Fibroblast of lung (primary cell): ENCODE measurements around the gene CNOT9. TPM values are rescaled to one million over a fixed set of nuclear protein-coding genes. Genes with fewer than 3 reads are reported as not detected.
A peak's percentile ranks its signal among the peaks of the same experiment; 100 is the strongest.

Experiments
- DNase-seq, 2 donors: peaks; one replicate each; pipeline versions ENCODE4 v3.0.0 to v3.0.0-alpha.2; 2010; ENCODE audit warnings: low read depth in 2 of 2
- H2AFZ ChIP-seq: 2 replicates; pipeline ENCODE4 v1.5.1; 2012; ENCODE audit warnings: low read length, control low read depth, inconsistent platforms
- H3K27ac ChIP-seq: 2 replicates; pipeline ENCODE4 v1.5.1; 2011; ENCODE audit warnings: low read length, control low read depth; ENCODE audit not compliant: insufficient read depth
- H3K27me3 ChIP-seq: 2 replicates; pipeline ENCODE4 v1.5.1; 2011; ENCODE audit warnings: mild to moderate bottlenecking, low read length; ENCODE audit not compliant: control insufficient read depth, insufficient read depth
- H3K36me3 ChIP-seq: 2 replicates; pipeline ENCODE4 v1.5.1; 2011; ENCODE audit warnings: low read length; ENCODE audit not compliant: control insufficient read depth, insufficient read depth
- H3K4me1 ChIP-seq: 2 replicates; pipeline ENCODE4 v1.5.1; 2011; ENCODE audit warnings: low read length; ENCODE audit not compliant: control insufficient read depth, insufficient read depth; ENCODE audit errors: extremely low read depth
- H3K4me2 ChIP-seq: 2 replicates; pipeline ENCODE4 v1.5.1; 2011; ENCODE audit warnings: low read length, control low read depth; ENCODE audit not compliant: insufficient read depth; ENCODE audit errors: extremely low read depth
- H3K4me3 ChIP-seq, 4 experiments: fragments of 200-600 bp in 1 of 4; sonication (generic) in 1 of 4; replicated peaks in 1 of 4; 2 replicates each; pipeline ENCODE4 v1.5.1; 2011 to 2016; ENCODE audit warnings: low read length in 4 of 4, low read depth in 3 of 4, mild to moderate bottlenecking in 3 of 4, control low read depth in 2 of 4, inconsistent platforms in 1 of 4, mixed read lengths in 1 of 4; ENCODE audit not compliant: insufficient read depth in 1 of 4; ENCODE audit errors: control extremely low read depth in 1 of 4
- H3K79me2 ChIP-seq: 2 replicates; pipeline ENCODE4 v1.5.1; 2012; ENCODE audit warnings: mild to moderate bottlenecking, low read length, inconsistent platforms; ENCODE audit not compliant: control insufficient read depth, insufficient read depth
- H3K9ac ChIP-seq: 2 replicates; pipeline ENCODE4 v1.5.1; 2011; ENCODE audit warnings: mild to moderate bottlenecking, low read length, control low read depth; ENCODE audit not compliant: insufficient read depth
- H3K9me3 ChIP-seq: 2 replicates; pipeline ENCODE4 v1.5.1; 2012; ENCODE audit warnings: low read depth, low read length; ENCODE audit not compliant: control insufficient read depth, insufficient read depth
- H4K20me1 ChIP-seq: 2 replicates; pipeline ENCODE4 v1.5.1; 2011; ENCODE audit warnings: low read length; ENCODE audit not compliant: control insufficient read depth, insufficient read depth; ENCODE audit errors: extremely low read depth
- EZH2 ChIP-seq: IDR thresholded peaks from 2 replicates; pipeline ENCODE4 v1.5.1; 2012; ENCODE audit warnings: low read length, control low read depth, mild to moderate bottlenecking; ENCODE audit errors: missing control alignments
- polyA plus RNA-seq, 2 donors: library from polyadenylated mRNA; depleted of rRNA in 1 of 2; stranded (reverse) in 1 of 2; unstranded in 1 of 2; fragments of >200 nt; gene quantifications; 2 replicates each; pipeline ENCODE4 v1.2.1, GENCODE V29; 2011 to 2012; ENCODE audit warnings: missing spikeins in 1 of 2
- total RNA-seq: library from RNA; depleted of rRNA; stranded (reverse); fragments of >200 nt; gene quantifications from 2 replicates; pipeline ENCODE4 v1.2.1, GENCODE V29; 2014
- TF ChIP-seq, protein P1 (sequence below), 2 donors: IDR thresholded peaks in 1 of 2; conservative IDR thresholded peaks in 1 of 2; 1 replicate in 1 of 2; 2 replicates in 1 of 2; pipeline ENCODE4 v1.5.1; 2011 to 2012; ENCODE audit warnings: low read length in 2 of 2, control low read depth in 1 of 2, inconsistent platforms in 1 of 2, low read depth in 1 of 2, mild to moderate bottlenecking in 1 of 2

CNOT9 gene
- total and polyA plus RNA-seq, 2 donors (not counting 1 experiment from before 2014, with no cell fraction given), result 31.4 to 45.9 TPM

DNA sequence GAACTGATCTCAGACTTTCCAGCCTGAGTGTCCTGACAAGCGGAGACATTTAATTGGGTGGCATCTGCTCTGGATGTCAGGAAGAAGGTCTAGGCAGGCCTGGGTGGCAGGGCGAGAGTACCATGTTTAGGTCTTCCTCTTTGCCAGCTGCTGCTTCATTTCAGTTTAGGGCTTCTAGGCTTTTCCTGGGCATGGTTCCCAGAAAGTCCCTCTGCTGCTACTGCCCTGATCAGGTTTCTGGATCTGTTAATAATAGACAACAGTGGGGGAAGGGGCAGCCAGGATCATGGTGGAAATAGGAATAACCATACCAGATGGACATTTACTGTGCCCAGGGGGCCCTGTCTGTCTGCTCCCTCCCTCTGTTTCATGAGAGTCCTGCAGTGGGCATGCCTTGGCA, 36.8 kb downstream of the CNOT9 start:
- peak; percentile 47 to 83 for DNase-seq
- TF ChIP-seq, protein P1, sequence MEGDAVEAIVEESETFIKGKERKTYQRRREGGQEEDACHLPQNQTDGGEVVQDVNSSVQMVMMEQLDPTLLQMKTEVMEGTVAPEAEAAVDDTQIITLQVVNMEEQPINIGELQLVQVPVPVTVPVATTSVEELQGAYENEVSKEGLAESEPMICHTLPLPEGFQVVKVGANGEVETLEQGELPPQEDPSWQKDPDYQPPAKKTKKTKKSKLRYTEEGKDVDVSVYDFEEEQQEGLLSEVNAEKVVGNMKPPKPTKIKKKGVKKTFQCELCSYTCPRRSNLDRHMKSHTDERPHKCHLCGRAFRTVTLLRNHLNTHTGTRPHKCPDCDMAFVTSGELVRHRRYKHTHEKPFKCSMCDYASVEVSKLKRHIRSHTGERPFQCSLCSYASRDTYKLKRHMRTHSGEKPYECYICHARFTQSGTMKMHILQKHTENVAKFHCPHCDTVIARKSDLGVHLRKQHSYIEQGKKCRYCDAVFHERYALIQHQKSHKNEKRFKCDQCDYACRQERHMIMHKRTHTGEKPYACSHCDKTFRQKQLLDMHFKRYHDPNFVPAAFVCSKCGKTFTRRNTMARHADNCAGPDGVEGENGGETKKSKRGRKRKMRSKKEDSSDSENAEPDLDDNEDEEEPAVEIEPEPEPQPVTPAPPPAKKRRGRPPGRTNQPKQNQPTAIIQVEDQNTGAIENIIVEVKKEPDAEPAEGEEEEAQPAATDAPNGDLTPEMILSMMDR (conservative IDR thresholded peaks at IDR 0.05 in 1 of 2, IDR thresholded peaks at IDR 0.05 in 1 of 2; ENCODE audit: low read depth in 1 of 2, low read length in 2 of 2), result no peak
- TF ChIP-seq EZH2, result no peak
- no peaks in the 10 kb centered on the region for H3K27me3 ChIP-seq
- H2AFZ ChIP-seq, result no peak overlapping the region
- H3K9me3 ChIP-seq, result no peaks in the 10 kb centered on the region
- H3K79me2 ChIP-seq, result no peaks in the 10 kb centered on the region
- H3K4me1 ChIP-seq, result peaks cover 9% of the 10 kb centered on the region
- no peak overlapping the region for H3K4me2 ChIP-seq
- H4K20me1 ChIP-seq, result no peaks in the 10 kb centered on the region
- H3K9ac ChIP-seq, result no peak overlapping the region
- H3K4me3 ChIP-seq, result no peak overlapping the region
- no peaks in the 10 kb centered on the region for H3K36me3 ChIP-seq
- H3K27ac ChIP-seq, result no peak overlapping the region

DNA sequence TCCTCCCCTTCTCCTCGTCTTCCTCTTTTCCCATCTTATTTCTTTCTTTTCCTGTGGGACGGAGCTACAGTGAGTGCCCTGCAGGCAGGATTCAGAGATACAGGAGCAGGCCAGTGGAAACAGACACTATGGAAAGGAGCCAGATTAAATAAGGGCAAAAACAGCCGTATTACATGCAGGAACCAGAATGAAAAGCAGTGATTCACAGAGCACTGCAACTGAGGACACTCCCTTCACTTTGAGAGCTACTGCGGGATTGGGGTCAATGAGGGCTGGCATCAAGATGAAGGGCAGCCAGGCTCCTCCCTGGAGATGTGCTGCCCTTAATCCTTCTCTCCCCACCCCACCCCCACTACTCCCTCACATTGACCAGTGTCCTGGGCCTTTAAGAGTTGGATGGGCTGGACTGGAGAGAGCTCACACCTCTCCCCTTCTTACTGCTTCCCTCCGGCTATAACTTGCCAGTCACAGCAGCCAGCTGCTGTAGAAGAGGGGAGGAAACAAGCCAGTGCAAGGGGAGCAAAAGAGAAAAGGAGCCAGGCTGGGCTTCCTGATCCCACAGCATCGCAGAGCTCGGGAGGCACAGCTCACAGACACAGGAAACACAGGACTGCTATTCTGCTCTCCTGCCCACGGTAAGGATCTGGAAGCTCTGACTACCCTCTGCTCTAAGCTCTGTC, 38.9 kb downstream of the CNOT9 start, which contains the start of gene PLCD4:
Gene PLCD4 (plus strand): TSS at position 464 of the 680 bp plus-strand sequence. CDS start 7,841 bp downstream, outside the sequence.
- Histone ChIP-seq H3K9me3 (no peaks in the 10 kb centered on the region), H3K9ac (peak within 1 kb of the TSS; percentile 36), H3K4me3 (peak within 1 kb of the TSS; percentile 45 to 68 (median 64)), H3K79me2 (no peaks in the 10 kb centered on the region), H3K27ac (peak within 1 kb of the TSS; percentile 66), H4K20me1 (no peaks in the 10 kb centered on the region), H3K36me3 (no peaks in the 10 kb centered on the region), H2AFZ (peak within 1 kb of the TSS; percentile 79), H3K4me1 (peaks cover 9% of the 10 kb centered on the region), H3K27me3 (no peaks in the 10 kb centered on the region), H3K4me2 (peak within 1 kb of the TSS; percentile 90)
- TF ChIP-seq EZH2, result no peak
- TF ChIP-seq, protein P1 (conservative IDR thresholded peaks at IDR 0.05 in 1 of 2, IDR thresholded peaks at IDR 0.05 in 1 of 2; ENCODE audit: low read depth in 1 of 2, low read length in 2 of 2), result peak; percentile 17 to 25
- peak; percentile 79 to 83 for DNase-seq

DNA sequence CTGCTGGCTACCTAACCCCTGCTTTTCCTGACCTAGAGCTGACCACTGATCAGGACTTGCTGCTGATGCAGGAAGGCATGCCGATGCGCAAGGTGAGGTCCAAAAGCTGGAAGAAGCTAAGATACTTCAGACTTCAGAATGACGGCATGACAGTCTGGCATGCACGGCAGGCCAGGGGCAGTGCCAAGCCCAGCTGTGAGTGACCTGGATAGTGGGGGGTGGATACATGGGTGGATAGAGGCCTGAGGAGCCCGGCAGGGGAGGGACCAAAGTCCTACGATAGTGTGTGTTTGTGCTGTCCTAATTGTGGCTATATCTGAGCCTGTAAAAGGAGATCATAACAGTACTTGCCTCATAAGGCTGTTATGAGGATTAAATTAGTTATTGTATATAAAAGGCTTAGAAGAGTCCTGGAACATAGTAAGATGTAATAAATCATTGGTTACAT, 47.3 kb downstream of the CNOT9 start:
- H3K4me3 ChIP-seq, result no peak overlapping the region
- no peak overlapping the region for H3K4me2 ChIP-seq
- H3K79me2 ChIP-seq, result no peaks in the 10 kb centered on the region
- H3K9me3 ChIP-seq, result no peaks in the 10 kb centered on the region
- DNase-seq, result no peak
- H4K20me1 ChIP-seq, result no peaks in the 10 kb centered on the region
- no peaks in the 10 kb centered on the region for H3K4me1 ChIP-seq
- H2AFZ ChIP-seq, result no peak overlapping the region
- TF ChIP-seq, protein P1 (conservative IDR thresholded peaks at IDR 0.05 in 1 of 2, IDR thresholded peaks at IDR 0.05 in 1 of 2; ENCODE audit: low read depth in 1 of 2, low read length in 2 of 2), result no peak
- no peak for TF ChIP-seq EZH2
- no peaks in the 10 kb centered on the region for H3K27me3 ChIP-seq
- no peak overlapping the region for H3K9ac ChIP-seq
- H3K36me3 ChIP-seq, result no peaks in the 10 kb centered on the region
- no peak overlapping the region for H3K27ac ChIP-seq
